Body of pancreas (tissue), 4 donors: ENCODE data around the gene TMEM151A.

Source experiments
- CTCF ChIP-seq, 7 experiments: fragments of 450-650 bp in 4 of 7; fragments of 200-600 bp in 3 of 7; sonication (generic) in 3 of 7; IDR thresholded peaks; one replicate each; pipeline ENCODE4 v1.5.1; 2016 to 2019; ENCODE audit warnings: antibody characterized with exemption in 7 of 7
- POLR2A ChIP-seq, 3 donors: fragments of 450-650 bp; IDR thresholded peaks; one replicate each; pipeline ENCODE4 v1.6.1; 2016; ENCODE audit warnings: antibody characterized with exemption in 3 of 3, mild to moderate bottlenecking in 2 of 3

DNA sequence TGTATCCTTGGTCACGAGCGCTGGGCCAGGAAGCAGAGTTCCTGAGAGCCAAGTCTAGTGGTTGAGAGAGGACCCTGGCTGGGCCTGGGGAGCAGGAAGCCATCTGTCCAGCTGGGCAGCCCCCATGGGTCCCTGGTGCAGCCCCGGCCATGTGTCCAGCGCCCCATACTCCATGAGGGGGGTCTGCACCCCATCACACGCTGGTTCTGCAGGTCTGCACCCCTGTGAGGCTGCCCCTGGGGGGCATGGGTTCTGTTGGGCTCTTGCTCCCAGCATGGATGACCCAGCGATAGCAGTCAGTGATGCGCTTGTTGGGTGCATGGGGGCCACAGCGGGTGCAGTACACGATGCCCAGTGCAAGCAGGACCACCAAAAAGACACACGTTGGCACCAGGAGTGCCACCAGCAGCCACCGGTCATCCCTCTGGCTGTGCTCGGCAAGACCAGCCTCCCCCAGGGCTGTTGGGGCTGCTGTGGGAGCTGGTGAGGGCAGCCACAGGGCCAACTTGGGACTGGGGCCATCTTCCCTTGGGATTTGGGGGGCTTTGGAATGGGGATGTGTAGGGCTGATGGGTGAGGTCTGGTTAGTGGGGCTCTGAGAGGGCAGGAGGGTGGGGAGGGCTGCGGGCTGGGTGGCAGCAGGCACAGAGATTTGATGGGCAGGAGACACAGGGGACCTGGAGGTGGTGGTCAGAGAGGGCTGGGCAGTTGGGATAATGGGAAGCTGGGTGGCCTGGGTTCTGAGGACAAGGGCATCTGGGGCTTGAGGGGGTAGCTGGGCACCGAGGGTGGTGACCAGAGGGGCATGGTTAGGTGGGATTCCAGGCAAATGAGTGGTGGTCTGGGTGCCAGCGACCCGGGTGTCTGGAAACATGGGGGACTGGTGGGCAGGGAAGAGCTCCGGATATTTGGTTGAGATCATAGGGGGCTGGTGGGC is 23.1 kb downstream of the TMEM151A start:
- no peak for TF ChIP-seq CTCF (IDR thresholded peaks at IDR 0.05)
- TF ChIP-seq POLR2A (IDR thresholded peaks at IDR 0.05), result no peak
